Loucy (cell line): ENCODE results near the gene STS.

ENCODE experiments used
- H2AFZ ChIP-seq: fragments of 200-600 bp; sonication (generic); 2 replicates; pipeline ENCODE4 v1.6.0; 2016; ENCODE audit warnings: antibody characterized with exemption, mild to moderate bottlenecking, low read length, moderate library complexity
- H3F3A ChIP-seq: fragments of 200-600 bp; 2 replicates; pipeline ENCODE4 v1.6.0; 2016; ENCODE audit warnings: antibody characterized with exemption, low read depth, mild to moderate bottlenecking
- H3K27me3 ChIP-seq: fragments of 200-600 bp; sonication (generic); 2 replicates; pipeline ENCODE4 v1.6.1; 2014; ENCODE audit warnings: low read length, mild to moderate bottlenecking; ENCODE audit not compliant: insufficient read depth, poor library complexity, severe bottlenecking
- H3K36me3 ChIP-seq: fragments of 200-600 bp; sonication (generic); 2 replicates; pipeline ENCODE4 v1.6.1; 2016; ENCODE audit warnings: low read length; ENCODE audit not compliant: insufficient read depth
- H3K4me1 ChIP-seq: fragments of 200-600 bp; sonication (generic); 2 replicates; pipeline ENCODE4 v1.5.1; 2014; ENCODE audit warnings: low read length, mild to moderate bottlenecking; ENCODE audit not compliant: insufficient read depth, poor library complexity, severe bottlenecking
- H3K4me2 ChIP-seq: fragments of 200-600 bp; sonication (generic); 2 replicates; pipeline ENCODE4 v1.6.0; 2014; ENCODE audit warnings: antibody characterized with exemption, low read length, low read depth, mild to moderate bottlenecking; ENCODE audit not compliant: poor library complexity, severe bottlenecking
- H3K4me3 ChIP-seq: fragments of 200-600 bp; sonication (generic); 2 replicates; pipeline ENCODE4 v1.5.1; 2014; ENCODE audit warnings: low read length, mild to moderate bottlenecking, mixed read lengths; ENCODE audit not compliant: poor library complexity, severe bottlenecking
- H3K79me2 ChIP-seq: fragments of 200-600 bp; sonication (generic); 2 replicates; pipeline ENCODE4 v1.6.1; 2014; ENCODE audit warnings: low read length; ENCODE audit not compliant: insufficient read depth
- H3K9ac ChIP-seq: fragments of 200-600 bp; sonication (generic); 2 replicates; pipeline ENCODE4 v1.6.0; 2014; ENCODE audit warnings: mild to moderate bottlenecking, low read depth, low read length, moderate library complexity; ENCODE audit not compliant: poor library complexity, severe bottlenecking
- H3K9me2 ChIP-seq: fragments of 200-600 bp; sonication (generic); replicated peaks from 2 replicates; pipeline ENCODE4 v1.6.1; 2016; ENCODE audit warnings: low read depth, low read length, mixed read lengths
- H3K9me3 ChIP-seq: fragments of 200-600 bp; sonication (generic); 2 replicates; pipeline ENCODE4 v1.6.1; 2014; ENCODE audit warnings: mild to moderate bottlenecking, antibody characterized with exemption, low read length, low read depth; ENCODE audit not compliant: insufficient read depth
- H4K20me1 ChIP-seq: fragments of 200-600 bp; sonication (generic); 2 replicates; pipeline ENCODE4 v1.6.0; 2014; ENCODE audit warnings: antibody characterized with exemption, low read length, mild to moderate bottlenecking; ENCODE audit not compliant: insufficient read depth, poor library complexity, severe bottlenecking
- CTCF ChIP-seq: fragments of 200-600 bp; sonication (generic); conservative IDR thresholded peaks from 2 replicates; pipeline ENCODE4 v1.5.1; 2014; ENCODE audit warnings: mild to moderate bottlenecking, antibody characterized with exemption, low read length
- EZH2phosphoT487 ChIP-seq: fragments of 200-600 bp; IDR thresholded peaks from 2 replicates; pipeline ENCODE4 v1.6.1; 2018; ENCODE audit warnings: antibody characterized with exemption, mild to moderate bottlenecking, moderate library complexity, borderline replicate concordance

STS gene

DNA sequence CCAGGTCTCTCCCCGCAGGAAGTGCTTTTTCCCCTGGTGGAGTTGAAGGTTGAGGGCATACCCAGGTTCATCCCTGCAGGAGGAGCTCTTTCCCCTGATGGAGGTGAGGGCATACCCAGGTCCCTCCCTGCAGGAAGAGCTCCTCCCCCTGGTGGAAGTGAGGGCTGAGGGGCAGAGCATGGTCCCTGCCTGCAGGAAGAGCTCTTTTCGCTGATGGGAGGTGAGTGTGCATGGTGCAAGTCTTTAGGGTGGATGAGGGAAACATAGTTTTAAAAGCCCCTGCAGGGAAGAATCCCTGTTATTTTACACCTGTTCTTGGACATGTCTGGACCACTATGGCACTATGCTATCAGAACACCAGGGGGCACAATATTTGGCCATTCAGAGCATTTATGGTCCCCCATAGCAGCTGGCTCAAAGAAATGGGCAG lies 44.2 kb downstream of the STS start:
- H3F3A ChIP-seq: no peaks in the 10 kb centered on the region
- H3K4me2 ChIP-seq: no peak overlapping the region
- no peak overlapping the region for H2AFZ ChIP-seq
- H3K9me3 ChIP-seq: no peaks in the 10 kb centered on the region
- H3K36me3 ChIP-seq: no peaks in the 10 kb centered on the region
- TF ChIP-seq EZH2phosphoT487: no peak
- TF ChIP-seq CTCF: peak; percentile 49
- H3K79me2 ChIP-seq: no peaks in the 10 kb centered on the region
- H3K9ac ChIP-seq: no peak overlapping the region
- H3K27me3 ChIP-seq: no peaks in the 10 kb centered on the region
- no peaks in the 10 kb centered on the region for H3K9me2 ChIP-seq
- no peaks in the 10 kb centered on the region for H3K4me1 ChIP-seq
- no peak overlapping the region for H3K4me3 ChIP-seq
- no peaks in the 10 kb centered on the region for H4K20me1 ChIP-seq

DNA sequence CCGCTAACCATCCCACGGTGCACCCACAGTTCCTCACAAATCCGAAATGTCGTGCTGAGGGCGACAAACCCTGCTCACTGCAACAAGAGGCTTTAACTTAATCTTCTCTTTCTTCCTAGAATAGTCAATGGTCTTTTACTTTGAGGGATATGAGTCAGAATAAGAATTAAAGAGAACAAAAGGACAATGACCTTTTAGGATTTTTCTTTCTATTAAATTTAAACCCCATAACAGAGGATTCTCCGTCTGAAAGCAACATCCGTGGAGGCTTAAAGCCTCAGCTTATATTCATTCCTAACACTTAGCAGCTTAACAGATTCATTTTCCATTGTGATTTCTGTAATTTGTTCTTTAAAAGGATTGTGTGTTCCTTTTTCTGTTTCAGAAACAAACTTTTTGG lies 45.4 kb downstream of the STS start:
- no peak overlapping the region for H3K4me2 ChIP-seq
- H3F3A ChIP-seq: no peaks in the 10 kb centered on the region
- H3K36me3 ChIP-seq: no peaks in the 10 kb centered on the region
- no peak overlapping the region for H3K9ac ChIP-seq
- H3K9me2 ChIP-seq: no peaks in the 10 kb centered on the region
- no peaks in the 10 kb centered on the region for H4K20me1 ChIP-seq
- no peaks in the 10 kb centered on the region for H3K27me3 ChIP-seq
- TF ChIP-seq CTCF (no peak), EZH2phosphoT487 (no peak)
- H2AFZ ChIP-seq: no peak overlapping the region
- no peaks in the 10 kb centered on the region for H3K9me3 ChIP-seq
- H3K79me2 ChIP-seq: no peaks in the 10 kb centered on the region
- H3K4me1 ChIP-seq: no peaks in the 10 kb centered on the region
- H3K4me3 ChIP-seq: no peak overlapping the region

GRCh38 chrX:7194606-7195005 lies 47.1 kb downstream of the STS start:
- no peaks in the 10 kb centered on the region for H4K20me1 ChIP-seq
- H3K4me2 ChIP-seq: no peak overlapping the region
- no peak overlapping the region for H3K4me3 ChIP-seq
- no peaks in the 10 kb centered on the region for H3F3A ChIP-seq
- H3K27me3 ChIP-seq: no peaks in the 10 kb centered on the region
- no peaks in the 10 kb centered on the region for H3K9me3 ChIP-seq
- H3K9me2 ChIP-seq: no peaks in the 10 kb centered on the region
- no peaks in the 10 kb centered on the region for H3K4me1 ChIP-seq
- no peak overlapping the region for H3K9ac ChIP-seq
- H2AFZ ChIP-seq: no peak overlapping the region
- TF ChIP-seq EZH2phosphoT487: no peak
- no peak for TF ChIP-seq CTCF
- H3K36me3 ChIP-seq: no peaks in the 10 kb centered on the region
- H3K79me2 ChIP-seq: no peaks in the 10 kb centered on the region
